Measurements from ENCODE around the gene C2CD5.
"Not testable (repeated sequence)": the region's sequence is repeated elsewhere in the genome, so short reads cannot be mapped to it uniquely, and the experiment has no call there.

The C2CD5 gene, protein sequence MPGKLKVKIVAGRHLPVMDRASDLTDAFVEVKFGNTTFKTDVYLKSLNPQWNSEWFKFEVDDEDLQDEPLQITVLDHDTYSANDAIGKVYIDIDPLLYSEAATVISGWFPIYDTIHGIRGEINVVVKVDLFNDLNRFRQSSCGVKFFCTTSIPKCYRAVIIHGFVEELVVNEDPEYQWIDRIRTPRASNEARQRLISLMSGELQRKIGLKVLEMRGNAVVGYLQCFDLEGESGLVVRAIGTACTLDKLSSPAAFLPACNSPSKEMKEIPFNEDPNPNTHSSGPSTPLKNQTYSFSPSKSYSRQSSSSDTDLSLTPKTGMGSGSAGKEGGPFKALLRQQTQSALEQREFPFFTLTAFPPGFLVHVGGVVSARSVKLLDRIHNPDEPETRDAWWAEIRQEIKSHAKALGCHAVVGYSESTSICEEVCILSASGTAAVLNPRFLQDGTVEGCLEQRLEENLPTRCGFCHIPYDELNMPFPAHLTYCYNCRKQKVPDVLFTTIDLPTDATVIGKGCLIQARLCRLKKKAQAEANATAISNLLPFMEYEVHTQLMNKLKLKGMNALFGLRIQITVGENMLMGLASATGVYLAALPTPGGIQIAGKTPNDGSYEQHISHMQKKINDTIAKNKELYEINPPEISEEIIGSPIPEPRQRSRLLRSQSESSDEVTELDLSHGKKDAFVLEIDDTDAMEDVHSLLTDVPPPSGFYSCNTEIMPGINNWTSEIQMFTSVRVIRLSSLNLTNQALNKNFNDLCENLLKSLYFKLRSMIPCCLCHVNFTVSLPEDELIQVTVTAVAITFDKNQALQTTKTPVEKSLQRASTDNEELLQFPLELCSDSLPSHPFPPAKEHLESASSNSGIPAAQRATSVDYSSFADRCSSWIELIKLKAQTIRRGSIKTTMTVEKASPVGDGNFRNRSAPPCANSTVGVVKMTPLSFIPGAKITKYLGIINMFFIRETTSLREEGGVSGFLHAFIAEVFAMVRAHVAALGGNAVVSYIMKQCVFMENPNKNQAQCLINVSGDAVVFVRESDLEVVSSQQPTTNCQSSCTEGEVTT

DNA sequence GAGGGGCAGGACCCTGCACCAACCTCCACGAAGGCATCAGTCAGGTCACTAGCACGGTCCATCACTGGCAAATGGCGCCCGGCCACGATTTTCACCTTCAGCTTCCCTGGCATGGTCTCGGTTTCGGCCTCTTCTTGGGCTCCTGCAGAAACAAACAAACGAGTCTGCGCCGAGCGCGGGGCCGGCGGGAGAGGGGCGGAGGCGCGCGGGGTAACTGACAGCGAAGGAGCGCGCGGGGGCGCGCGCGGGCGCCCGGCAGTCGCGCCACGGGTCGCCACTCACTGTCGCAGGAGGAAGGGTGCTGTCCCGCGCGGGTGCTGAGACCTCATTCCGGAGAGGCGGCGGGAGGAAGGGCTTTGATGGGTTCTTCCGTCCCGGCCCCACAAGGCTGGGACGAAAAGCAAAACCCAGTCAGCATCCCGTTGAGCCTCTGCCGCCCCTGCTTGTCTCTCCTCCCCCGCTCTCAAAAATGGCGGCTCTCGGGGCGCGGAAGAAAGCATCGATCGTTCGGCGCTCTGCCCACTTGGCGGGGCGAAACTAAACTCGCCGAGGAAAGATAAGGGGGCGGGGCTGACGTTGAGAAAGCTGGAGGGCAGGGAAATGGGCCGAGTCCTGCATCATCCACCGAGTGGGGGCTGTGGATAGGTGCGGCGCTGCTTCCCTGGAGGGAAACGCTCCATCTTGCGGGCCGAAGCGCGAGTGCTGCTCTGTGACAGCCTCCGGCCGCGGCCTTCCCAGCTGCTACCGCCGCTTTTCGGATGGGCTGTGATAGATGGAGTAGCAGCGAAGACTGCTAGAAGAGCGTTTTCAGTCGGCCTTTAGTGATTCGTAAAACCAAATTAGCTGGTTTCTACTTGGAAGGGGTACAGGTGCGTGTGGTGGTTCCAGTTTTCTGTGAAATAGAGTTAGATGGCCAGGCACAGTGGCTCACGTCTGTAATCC lies at the start of gene C2CD5:
Gene C2CD5, minus strand, starts transcription at position 505 of the 942 bp plus-strand sequence. Its CDS starts 392 bp downstream, at position 113.
- DNase-seq, result peak; percentile 97

DNA sequence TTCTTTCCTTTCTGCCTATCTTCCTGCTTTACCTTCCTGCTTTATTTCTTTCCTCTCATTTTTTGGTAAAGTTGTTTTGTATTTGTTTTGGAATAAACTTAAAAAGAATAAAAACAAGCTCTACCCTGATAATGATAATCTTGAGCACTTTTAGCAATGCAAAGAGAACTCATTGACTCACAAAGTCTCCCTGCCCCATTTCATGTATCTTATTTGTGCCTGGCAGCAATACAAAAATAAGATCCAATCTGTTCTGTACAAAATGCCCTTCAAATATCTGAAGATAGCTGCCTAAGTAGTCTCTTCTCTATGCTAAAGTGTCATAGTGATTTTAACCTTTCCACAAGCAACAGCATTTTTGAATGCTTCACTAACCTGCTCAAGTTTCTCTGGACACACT lies 49.5 kb upstream of the C2CD5 start:
- DNase-seq, result no peak

DNA sequence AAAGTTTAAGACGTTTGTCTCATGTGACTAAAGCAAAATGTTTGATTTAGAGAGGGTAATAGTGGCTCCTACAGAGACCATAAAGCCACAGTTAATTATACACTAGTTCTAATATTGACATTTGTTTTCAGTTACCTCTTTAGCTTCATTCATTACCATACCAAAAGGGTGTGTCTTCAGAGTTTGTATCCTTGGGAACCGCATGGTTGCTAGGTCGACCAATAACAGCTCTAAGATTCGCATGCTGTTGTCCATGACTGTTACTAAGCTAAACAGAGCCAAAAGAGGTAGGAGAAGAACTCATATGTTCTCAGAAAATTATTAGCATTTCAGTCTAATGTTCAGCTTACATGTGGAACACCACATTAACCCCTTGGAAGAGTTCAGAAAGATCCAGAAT lies 44.5 kb upstream of the C2CD5 start:
- no peak for DNase-seq

DNA sequence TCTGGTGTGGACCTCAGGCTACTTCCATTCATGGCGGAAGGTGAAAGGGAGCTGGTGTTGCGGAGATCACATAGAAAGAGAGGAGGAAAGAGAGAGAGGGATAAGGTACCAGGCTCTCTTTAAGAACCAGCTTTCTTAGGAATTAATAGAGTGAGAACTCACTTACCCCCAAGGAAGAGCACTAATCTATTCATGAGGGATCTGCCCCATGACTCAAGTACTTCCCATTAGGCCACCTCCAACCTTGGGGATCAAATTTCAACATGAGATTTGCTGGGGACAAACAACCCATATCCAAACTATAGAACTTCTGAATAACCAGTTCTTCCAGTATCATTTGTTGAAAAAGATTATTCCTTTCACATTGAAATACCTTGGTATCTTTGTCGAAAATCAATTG lies 34.0 kb upstream of the C2CD5 start:
- DNase-seq, result no peak

DNA sequence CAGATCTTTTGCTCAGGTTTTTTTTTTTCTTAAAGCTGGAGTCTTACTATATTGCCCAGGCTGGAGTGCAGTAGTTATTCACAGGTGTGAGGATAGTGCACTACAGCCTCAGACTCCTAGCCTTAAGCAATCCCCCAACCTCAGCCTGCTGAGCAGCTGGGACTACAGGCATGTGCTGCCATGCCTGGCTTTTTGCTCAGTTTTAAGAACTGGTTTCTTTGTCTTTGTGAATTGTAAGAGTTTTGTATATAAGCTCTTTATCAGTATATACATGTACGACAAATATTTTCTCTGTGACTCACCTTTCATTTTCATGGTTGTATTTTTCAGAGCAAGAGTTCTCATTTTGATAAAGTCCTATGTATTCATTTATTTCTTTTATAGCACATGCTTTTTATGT lies 33.3 kb upstream of the C2CD5 start:
- DNase-seq, result no peak

DNA sequence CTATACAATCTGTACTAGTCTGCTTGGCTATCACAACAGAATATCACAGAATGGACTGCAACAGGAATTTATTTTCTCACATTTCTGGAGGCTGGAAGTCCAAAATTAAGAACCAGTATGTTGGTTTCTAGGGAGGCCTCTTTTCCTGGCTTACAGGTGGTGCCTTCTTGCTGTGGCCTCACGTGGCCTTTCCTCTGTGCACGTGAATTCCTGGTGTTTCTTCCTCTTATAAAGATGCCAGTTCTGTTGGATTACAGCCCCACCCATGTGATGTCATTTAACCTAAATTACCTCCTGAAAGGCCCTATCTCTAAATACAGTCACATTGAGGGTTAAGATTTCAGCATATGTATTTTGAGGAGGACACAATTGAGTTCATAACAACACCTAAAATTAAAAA lies 32.1 kb upstream of the C2CD5 start:
- DNase-seq, result no peak

DNA sequence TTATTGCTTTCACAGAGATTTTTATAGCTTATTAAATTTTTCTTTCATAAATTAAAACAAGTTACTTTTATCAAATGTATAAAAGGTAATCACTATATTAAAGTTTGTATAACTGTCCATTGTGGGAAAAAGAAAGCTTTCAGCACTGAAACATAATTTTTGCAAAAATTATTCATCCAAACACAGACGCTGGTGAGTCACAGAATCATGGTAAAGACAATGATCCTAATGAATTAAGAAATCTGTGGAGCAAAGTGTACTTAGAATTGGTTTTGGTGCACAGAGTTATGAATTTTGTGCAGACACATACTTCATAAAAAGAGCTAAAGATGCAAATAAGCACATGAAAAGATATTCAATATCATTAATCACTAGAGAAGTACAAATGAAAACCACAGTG lies 31.7 kb upstream of the C2CD5 start:
- no peak for DNase-seq

DNA sequence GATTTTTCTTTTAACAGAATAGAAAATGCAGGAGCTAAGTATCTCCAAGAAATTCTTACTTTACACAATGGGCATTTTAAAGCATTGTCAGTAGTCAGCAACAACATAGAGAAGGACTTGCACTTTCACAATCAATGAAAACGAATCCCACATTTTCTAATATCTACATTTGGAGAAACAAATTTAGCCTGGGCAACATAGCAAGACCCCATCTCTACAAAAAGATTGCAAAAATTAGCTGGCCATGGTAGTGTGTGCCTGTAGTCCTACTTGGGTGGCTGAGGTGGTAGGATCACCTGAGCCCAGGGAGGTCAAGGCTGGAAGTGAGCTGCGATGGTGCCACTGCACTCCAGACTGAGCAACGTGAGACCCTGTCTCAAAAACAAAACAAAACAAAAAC lies 30.6 kb upstream of the C2CD5 start:
- no peak for DNase-seq

DNA sequence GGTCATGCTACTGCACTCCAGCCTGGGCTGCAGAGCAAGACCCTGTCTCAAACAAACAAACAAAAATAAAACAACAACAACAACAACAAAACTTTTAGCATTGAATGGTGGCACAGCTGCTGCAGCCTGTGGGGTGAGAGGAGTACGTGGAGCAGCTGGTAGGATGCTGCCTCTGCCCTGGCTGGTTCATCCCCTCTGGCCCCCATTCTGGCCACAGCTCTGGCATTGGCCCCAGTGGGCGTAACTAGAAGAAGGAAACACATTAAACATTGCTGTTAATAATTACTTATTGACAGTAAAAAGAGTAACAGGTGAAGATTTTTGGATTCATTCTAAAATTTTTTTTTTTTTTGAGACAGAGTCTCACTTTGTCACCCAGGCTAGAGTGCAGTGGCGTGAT lies 28.8 kb upstream of the C2CD5 start:
- DNase-seq, result no peak

DNA sequence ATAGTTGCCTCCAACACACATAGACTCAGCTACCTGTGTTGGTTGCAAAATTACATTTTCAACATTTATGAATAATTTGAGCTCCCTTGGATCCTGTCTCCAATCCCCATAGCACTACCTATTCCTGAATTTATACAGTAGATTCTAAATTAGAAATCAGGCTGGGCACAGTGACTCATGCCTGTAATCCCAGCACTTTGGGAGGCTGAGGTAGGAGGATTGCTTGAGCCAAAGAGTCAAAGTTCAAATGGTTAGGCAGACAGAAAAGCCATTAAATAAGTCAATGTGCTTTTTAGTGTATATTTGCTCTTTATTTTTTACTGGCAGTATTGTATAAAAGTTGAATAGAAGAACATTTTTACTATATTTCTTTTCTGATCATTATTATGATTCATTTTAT lies 24.9 kb upstream of the C2CD5 start:
- no peak for DNase-seq

DNA sequence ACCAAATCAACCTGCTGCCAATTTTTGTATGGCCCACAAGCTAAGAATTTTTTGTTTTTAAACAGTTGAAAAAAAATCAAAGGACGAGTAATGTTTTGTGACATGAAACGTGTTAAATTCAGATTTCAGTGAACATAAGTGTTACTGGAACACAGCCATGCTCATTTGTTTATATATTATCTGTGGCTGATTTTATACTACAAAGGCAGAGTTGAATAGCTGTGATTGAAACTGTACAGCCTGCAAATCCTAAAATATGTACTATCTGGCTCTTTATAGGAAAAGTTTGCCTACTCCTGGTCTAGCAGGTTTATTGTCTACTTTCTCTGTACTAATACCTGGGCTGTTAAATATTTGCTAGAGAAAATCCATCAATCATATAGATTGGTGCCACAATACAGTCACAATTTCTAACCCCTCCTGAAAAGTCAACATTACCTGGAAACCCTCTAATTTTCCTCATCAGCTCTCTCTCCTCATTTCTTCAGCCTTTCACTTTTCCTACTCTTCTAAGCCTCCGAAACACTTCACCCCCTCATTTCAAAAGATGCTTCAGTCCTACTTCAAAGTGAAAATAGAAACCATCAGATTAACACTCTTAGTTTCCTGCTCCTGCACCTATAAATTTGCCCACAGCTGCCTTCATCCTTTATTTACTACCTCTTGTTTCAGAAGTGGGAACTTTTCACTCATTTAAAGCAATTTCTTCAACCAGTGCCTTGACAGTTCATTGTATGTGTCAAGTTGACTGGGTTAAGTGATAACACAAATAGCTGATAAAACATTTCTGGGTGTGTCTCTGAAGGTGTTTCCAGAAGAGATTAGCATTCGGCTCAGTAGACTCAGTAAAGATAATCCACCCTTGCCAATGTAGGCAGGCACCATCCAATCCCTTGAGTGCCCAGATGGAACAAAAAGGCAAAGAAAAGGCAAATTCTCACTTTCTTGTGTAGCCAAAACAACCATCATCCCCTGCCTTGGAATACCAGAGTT lies 18.0 kb upstream of the C2CD5 start:
- DNase-seq, result no peak

DNA sequence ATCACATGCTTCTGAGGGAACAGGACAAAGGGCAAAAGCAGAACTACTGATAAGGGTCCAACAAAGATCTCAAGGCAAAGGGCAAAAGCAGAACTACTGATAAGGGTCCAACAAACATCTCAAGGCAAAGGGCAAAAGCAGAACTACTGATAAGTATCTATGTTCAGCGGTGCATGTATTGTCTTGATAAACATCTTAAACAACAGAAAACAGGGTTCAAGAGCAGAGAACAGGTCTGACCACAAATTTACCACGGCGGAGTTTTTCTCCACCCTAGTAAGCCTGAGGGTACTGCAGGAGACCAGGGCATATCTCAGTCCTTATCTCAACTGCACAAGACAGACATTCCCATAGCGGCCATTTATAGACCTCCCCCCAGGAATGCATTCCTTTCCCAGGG lies 10.4 kb upstream of the C2CD5 start:
- DNase-seq, result not testable (repeated sequence)

DNA sequence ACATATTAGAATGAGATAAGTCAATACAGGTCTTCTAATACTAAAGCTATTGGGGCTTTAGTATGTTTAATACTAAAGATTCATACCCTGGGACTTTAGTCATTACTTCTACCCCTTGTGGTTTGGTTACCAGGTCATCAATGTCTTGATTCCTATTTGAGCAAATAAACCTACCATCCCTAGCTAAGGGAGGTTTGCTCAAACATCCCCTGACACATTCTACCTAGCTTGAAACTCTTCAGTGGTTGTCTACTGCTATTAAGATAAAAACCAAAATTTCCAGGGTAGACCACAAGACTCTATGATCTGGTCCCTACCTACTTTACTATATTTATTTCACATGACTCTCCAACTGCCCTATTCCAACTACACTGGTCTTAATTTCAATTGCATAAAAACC lies 7.3 kb upstream of the C2CD5 start:
- DNase-seq, result no peak

DNA sequence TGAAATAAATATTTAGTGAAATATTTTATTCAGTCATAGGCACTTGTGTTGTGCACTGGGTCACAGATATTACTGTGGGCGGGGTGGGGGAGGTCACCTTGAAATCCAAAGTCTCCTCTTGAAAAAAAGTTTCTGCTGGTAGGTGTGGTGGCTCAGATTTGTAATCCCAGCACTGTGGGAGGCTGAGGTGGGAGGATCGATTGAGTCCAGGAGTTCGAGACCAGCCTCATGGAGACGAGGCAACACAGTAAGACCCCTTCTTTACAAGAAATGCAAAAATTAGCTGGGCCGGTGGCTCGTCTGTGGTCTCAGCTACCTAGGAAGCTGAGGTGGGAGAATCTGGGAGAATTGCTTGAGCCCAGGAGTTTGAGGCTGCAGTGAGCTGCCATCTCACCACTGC lies 913 bp upstream of the C2CD5 start:
- DNase-seq, result no peak

DNA sequence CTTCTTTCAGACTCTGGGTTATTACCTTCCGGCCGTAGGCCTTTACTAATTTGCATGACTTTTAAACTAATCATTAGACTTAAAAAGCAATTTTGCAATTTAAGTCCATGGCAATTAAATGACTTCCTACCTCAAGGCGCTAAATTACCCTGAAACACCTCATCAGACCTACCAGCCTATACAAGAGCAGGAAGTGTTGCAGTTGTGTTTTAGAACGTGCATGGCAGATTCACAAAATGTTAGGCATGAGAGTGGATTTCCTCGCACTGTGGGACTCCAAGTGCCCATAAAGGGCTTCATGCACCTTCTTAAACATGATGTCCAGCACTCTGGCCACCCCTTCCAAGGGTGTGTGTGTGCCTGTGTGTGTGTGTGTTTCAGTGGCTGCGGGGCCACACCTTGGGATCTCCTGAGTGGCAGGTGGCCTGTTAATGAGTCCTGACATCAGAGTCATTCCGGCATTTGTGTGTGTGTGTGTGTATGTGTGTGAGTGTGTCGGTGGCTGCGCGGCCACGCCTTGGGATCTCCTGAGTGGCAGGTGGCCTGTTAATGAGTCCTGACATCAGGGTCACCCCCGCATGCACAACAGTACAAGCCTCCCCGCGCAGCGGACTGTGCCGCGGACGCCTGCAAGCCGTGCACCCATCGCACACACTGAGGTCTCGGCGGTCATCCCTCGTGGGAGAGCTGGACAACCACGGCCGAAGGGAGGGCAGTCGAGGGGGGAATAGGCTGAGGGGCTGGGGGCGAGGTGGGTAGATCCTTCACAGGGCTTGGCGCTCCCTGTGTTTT lies 900 bp downstream of the C2CD5 start:
- DNase-seq, result peak; percentile 68

DNA sequence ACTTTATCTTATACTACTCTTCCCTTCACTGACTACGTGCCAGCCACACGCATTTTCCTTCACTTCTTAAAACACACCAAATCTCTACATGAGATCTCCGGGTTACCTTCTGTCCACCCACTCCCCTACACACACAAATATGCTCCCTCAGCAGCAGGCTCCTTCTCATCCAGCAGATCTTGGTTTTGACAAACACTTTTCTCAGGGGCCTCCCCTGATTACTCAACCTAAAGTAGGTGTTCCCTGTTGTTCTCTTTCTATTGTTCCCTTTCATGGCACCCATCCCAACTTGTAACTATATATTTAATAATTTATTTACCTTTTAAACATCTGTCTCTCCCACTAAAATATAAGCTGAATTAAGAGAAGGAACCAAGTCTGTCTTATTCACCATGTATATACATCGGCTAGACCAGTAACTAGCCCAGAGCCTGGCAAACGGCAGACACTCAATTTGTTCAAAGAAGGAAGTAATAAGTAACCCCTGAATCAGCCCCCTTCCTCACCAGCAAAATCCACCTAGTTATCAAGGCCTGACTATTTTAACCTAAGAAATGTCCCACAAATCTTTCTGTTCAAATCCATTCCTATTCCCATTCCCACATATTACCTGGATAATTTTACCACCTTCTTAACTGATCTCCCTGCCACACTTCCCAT lies 2.7 kb downstream of the C2CD5 start:
- peak; percentile 4 for DNase-seq

DNA sequence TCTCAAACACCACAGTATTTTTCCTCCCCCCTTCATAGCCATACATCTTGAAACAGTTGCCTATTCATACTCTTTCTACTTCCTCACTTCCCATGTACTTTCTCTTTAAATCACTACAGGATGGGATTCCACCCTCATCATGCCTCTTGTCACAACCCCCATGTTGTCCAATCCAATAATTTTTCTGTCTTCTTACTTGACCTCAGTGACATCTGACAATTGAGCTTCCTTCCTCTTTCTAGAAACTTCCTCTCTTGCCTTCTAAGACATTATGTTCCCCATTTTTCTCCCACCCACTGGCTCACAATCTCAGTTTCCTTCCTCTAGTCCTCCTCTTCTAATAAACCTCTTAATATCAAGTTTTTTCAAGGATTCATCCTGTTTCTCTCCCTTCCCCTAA lies 5.3 kb downstream of the C2CD5 start:
- DNase-seq, result no peak

DNA sequence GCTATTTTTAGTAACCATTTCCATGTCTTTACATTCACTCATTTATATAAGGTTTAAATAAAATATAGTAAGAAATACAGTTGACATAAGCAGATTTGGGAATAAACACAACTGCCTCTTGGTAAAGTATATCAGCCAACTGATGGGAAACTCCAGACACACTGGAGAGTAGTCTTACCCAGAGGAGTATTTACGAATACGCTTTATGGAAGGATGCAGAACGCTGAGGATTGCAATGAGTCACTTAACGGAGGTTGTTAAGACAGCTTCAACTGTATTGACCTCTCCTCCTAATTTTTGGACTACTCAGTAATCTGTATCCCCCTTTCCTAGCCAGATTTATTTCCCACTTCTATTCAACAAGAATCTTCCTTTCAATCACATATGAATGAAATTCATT lies 6.0 kb downstream of the C2CD5 start:
- no peak for DNase-seq

DNA sequence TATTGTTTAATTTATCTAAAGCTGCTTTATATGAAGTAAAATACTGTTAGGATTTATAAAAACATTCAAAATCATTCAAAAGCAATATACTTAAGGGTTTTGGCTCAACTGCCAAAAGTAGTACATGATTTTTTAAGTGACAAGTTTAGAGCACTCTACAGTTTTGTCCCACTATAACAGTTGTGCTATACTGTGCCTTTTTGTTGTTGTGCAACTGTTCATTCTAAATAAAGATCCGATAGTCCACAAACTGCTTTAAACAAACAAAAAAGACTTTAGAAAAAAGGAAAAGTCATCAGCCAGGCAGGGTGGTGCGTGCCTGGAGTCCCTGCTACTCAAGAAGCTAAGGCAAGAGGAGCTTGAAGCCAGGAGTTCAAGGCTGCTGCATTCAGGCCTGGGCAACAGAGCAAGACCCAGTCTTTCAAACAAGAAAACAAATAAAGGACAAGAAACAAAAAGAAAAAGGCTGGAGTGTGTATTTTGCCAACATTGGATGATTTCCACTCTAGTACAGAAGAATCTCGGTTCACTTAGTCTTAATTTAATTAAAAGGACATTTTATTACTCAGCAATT lies 7.3 kb downstream of the C2CD5 start:
- DNase-seq, result no peak

All from stimulated activated CD4-positive, alpha-beta T cell treated with anti-CD3 and anti-CD28 coated beads, Interleukin-15, amount 100 ng/mL, for 24 hours (primary cell).